ENCODE measurements around the gene TNFAIP6.

TNFAIP6 gene

GRCh38 chr2:151359768-151360461, 2.5 kb downstream of the TNFAIP6 start:
- no peak overlapping the region for H3K27ac ChIP-seq
- no peak for DNase-seq (ENCODE audit: low spot score)
- no peak overlapping the region for H3K4me3 ChIP-seq
- no peak for TF ChIP-seq CTCF (IDR thresholded peaks at IDR 0.05)

- no peak for DNase-seq (ENCODE audit: low spot score)
- no peak for TF ChIP-seq CTCF (IDR thresholded peaks at IDR 0.05)
- Histone ChIP-seq H3K4me3 (no peak overlapping the region), H3K27ac (peak overlapping the region in 1 of 2 donors; percentile 11)
Measured at GRCh38 chr2:151361674-151362370, 4.4 kb downstream of the TNFAIP6 start.

- no peak for DNase-seq (ENCODE audit: low spot score)
- no peak overlapping the region for H3K27ac ChIP-seq
- TF ChIP-seq CTCF (IDR thresholded peaks at IDR 0.05): no peak
- no peak overlapping the region for H3K4me3 ChIP-seq
Measured at GRCh38 chr2:151363709-151364108, 6.3 kb downstream of the TNFAIP6 start.

- no peak overlapping the region for H3K27ac ChIP-seq
- no peak for TF ChIP-seq CTCF (IDR thresholded peaks at IDR 0.05)
- no peak for DNase-seq (ENCODE audit: low spot score)
- no peak overlapping the region for H3K4me3 ChIP-seq
Measured at GRCh38 chr2:151367571-151367970, 10.2 kb downstream of the TNFAIP6 start.

- TF ChIP-seq CTCF (IDR thresholded peaks at IDR 0.05): no peak
- Histone ChIP-seq H3K4me3 (no peak overlapping the region), H3K27ac (no peak overlapping the region)
- no peak for DNase-seq (ENCODE audit: low spot score)
Measured at GRCh38 chr2:151374436-151374835, 17.0 kb downstream of the TNFAIP6 start.

GRCh38 chr2:151379169-151379568, 21.8 kb downstream of the TNFAIP6 start:
- no peak overlapping the region for H3K4me3 ChIP-seq
- no peak for DNase-seq (ENCODE audit: low spot score)
- no peak overlapping the region for H3K27ac ChIP-seq
- TF ChIP-seq CTCF (IDR thresholded peaks at IDR 0.05): no peak
